NB4 (cell line): Measurements from ENCODE around the gene LRP10.

Experiments used
- DNase-seq: peaks from one replicate; pipeline ENCODE4 v3.0.0; 2010; ENCODE audit warnings: low read depth
- H3K4me3 ChIP-seq: one replicate; pipeline ENCODE4 v1.5.1; 2011; ENCODE audit warnings: mild to moderate bottlenecking, low read depth, low read length, moderate library complexity
- MAX ChIP-seq: IDR thresholded peaks from 2 replicates; pipeline ENCODE4 v1.6.1; 2011; ENCODE audit warnings: low read depth, low read length
- MYC ChIP-seq: IDR thresholded peaks from 2 replicates; pipeline ENCODE4 v1.6.1; 2011; ENCODE audit warnings: low read depth, low read length
- POLR2A ChIP-seq: IDR thresholded peaks from 2 replicates; pipeline ENCODE4 v1.6.1; 2011; ENCODE audit warnings: mild to moderate bottlenecking; ENCODE audit not compliant: insufficient read length; ENCODE audit errors: extremely low read depth
- TF ChIP-seq, protein P1 (sequence below): IDR thresholded peaks from one replicate; pipeline ENCODE4 v1.5.1; 2012; ENCODE audit warnings: low read depth, low read length

The LRP10 gene

GRCh38 chr14:22925513-22925912 is 54.0 kb downstream of the LRP10 start:
- H3K4me3 ChIP-seq = no peak overlapping the region
- DNase-seq = no peak
- no peak for TF ChIP-seq MYC
- no peak for TF ChIP-seq MAX

DNA sequence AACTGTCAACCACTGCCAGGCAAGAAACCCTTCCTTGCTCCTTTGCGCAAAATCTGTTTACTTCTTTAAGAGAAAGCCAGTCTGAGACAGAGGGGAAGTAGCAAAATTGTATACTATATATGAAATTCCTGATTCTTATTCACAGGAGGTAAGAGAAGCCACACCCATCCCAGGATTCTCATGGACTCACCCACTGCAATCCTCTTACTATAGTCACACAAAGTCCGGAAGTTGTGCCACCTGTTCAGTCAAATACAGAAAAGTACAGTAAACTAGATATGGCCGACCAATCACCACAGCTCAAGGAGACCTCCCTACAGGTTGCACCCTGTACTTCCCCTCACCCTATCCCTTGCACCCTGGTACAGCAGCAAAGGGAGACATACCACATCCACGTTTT is 54.8 kb downstream of the LRP10 start:
- no peak for DNase-seq
- H3K4me3 ChIP-seq = no peak overlapping the region
- TF ChIP-seq, protein P1, sequence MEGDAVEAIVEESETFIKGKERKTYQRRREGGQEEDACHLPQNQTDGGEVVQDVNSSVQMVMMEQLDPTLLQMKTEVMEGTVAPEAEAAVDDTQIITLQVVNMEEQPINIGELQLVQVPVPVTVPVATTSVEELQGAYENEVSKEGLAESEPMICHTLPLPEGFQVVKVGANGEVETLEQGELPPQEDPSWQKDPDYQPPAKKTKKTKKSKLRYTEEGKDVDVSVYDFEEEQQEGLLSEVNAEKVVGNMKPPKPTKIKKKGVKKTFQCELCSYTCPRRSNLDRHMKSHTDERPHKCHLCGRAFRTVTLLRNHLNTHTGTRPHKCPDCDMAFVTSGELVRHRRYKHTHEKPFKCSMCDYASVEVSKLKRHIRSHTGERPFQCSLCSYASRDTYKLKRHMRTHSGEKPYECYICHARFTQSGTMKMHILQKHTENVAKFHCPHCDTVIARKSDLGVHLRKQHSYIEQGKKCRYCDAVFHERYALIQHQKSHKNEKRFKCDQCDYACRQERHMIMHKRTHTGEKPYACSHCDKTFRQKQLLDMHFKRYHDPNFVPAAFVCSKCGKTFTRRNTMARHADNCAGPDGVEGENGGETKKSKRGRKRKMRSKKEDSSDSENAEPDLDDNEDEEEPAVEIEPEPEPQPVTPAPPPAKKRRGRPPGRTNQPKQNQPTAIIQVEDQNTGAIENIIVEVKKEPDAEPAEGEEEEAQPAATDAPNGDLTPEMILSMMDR = no peak
- TF ChIP-seq MAX = no peak

GRCh38 chr14:22928237-22929103 is 56.9 kb downstream of the LRP10 start:
- TF ChIP-seq, protein P1 = no peak
- TF ChIP-seq MYC (no peak), POLR2A (no peak), MAX (no peak)
- DNase-seq = peak; percentile 36
- H3K4me3 ChIP-seq = peak overlapping the region; percentile 95

GRCh38 chr14:22929104-22929960 is 57.8 kb downstream of the LRP10 start, which contains the start of gene PRMT5:
Gene PRMT5 (minus strand): TSS chr14:22929376. CDS start chr14:22929361, 15 bp downstream.
- peak; percentile 99 for DNase-seq
- peak; percentile 86 for TF ChIP-seq MAX
- TF ChIP-seq MYC = peak; percentile 95
- peak; percentile 83 for TF ChIP-seq POLR2A
- TF ChIP-seq, protein P1 = no peak
- H3K4me3 ChIP-seq = peak within 1 kb of the TSS; percentile 95

- peak overlapping the region; percentile 95 for H3K4me3 ChIP-seq
- no peak for DNase-seq
- TF ChIP-seq, protein P1 = no peak
- TF ChIP-seq MYC = no peak
- no peak for TF ChIP-seq POLR2A
- TF ChIP-seq MAX = no peak
These were observed 58.4 kb downstream of the LRP10 start for GRCh38 chr14:22929961-22930364.
